GM12878 (cell line): ENCODE results near the gene HBQ1. TPM values are rescaled to one million over a fixed set of nuclear protein-coding genes. Genes with fewer than 3 reads are reported as not detected.

Experiments used
- ATAC-seq: fragments of 200-7000 bp; cut with Tn5 transposase; 3 replicates; pipeline ENCODE4 v1.9.1; 2020; ENCODE audit warnings: mild to moderate bottlenecking, moderate library complexity
- BruUV-seq: library from RNA; stranded (reverse); fragments of 400-500 nt; replicated peaks from 2 replicates; lab custom pipeline; 2021; lab: Mats Ljungman, UMichigan
- CTCF ChIA-PET: fragments of 300-600 bp; sonication (Branson Sonifier 250); formaldehyde crosslinking; extraction: SDS; loops from one replicate; lab custom pipeline; 2021; ENCODE audit warnings: inconsistent platforms; lab: Yijun Ruan, JAX
- POLR2A ChIA-PET: fragments of 350-600 bp; formaldehyde crosslinking; extraction: SDS; loops from one replicate; lab custom pipeline; 2021; ENCODE audit warnings: inconsistent platforms; lab: Charles Lee
- RAD21 ChIA-PET: fragments of 300-600 bp; sonication (Branson Sonifier 250); formaldehyde crosslinking; loops from one replicate; lab custom pipeline; 2023; ENCODE audit warnings: antibody characterized with exemption; ENCODE audit not compliant: unreplicated experiment; lab: Charles Lee
- SMC1A ChIA-PET: fragments of 300-600 bp; sonication (Branson Sonifier 250); formaldehyde crosslinking; loops from one replicate; lab custom pipeline; 2023; ENCODE audit not compliant: unreplicated experiment, uncharacterized antibody; lab: Charles Lee
- DNase-seq: peaks from one replicate; pipeline ENCODE4 v3.0.0-alpha.2; 2011; ENCODE audit warnings: low read depth, low spot score
- FAIRE-seq: peaks from 3 replicates; lab custom pipeline; 2011; peaks lifted over from hg19 to GRCh38; lab: Jason Lieb, UNC
- H2AFZ ChIP-seq: 2 replicates; pipeline ENCODE4 v1.6.0; 2011; ENCODE audit warnings: low read depth, low read length, control low read depth; ENCODE audit not compliant: control insufficient read depth
- H3K27ac ChIP-seq: 2 replicates; pipeline ENCODE4 v1.5.1; 2011; ENCODE audit warnings: control low read depth; ENCODE audit not compliant: control insufficient read depth, insufficient read depth
- H3K27me3 ChIP-seq, 2 experiments: replicated peaks in 1 of 2; 2 replicates each; pipeline versions ENCODE4 v1.6.0 to v1.6.1; 2011; ENCODE audit warnings: low read length in 1 of 2; ENCODE audit not compliant: control insufficient read depth in 2 of 2, insufficient read depth in 2 of 2
- H3K36me3 ChIP-seq, 2 experiments: 2 replicates each; pipeline ENCODE4 v1.5.1; 2011; ENCODE audit warnings: low read length in 1 of 2; ENCODE audit not compliant: control insufficient read depth in 2 of 2, insufficient read depth in 2 of 2
- H3K4me1 ChIP-seq: 2 replicates; pipeline ENCODE4 v1.6.1; 2011; ENCODE audit warnings: mild to moderate bottlenecking, low read length, moderate library complexity, mixed read lengths; ENCODE audit not compliant: control insufficient read depth, insufficient read depth
- H3K4me2 ChIP-seq: 2 replicates; pipeline ENCODE4 v1.6.0; 2011; ENCODE audit warnings: control low read depth; ENCODE audit not compliant: control insufficient read depth, insufficient read depth
- H3K4me3 ChIP-seq: fragments of 200-600 bp; sonication (generic); 2 replicates; pipeline ENCODE4 v1.5.1; 2016
- H3K79me2 ChIP-seq: 2 replicates; pipeline ENCODE4 v1.6.0; 2011; ENCODE audit warnings: low read length; ENCODE audit not compliant: control insufficient read depth, insufficient read depth
- H3K9ac ChIP-seq: 2 replicates; pipeline ENCODE4 v1.8.0; 2011; ENCODE audit warnings: low read length, control low read depth, mixed read lengths; ENCODE audit not compliant: control insufficient read depth, insufficient read depth
- H3K9me3 ChIP-seq: replicated peaks from 3 replicates; pipeline ENCODE4 v1.5.1; 2011; ENCODE audit warnings: mild to moderate bottlenecking, low read length; ENCODE audit not compliant: control insufficient read depth, insufficient read depth
- H4K20me1 ChIP-seq: 2 replicates; pipeline ENCODE4 v1.6.0; 2011; ENCODE audit not compliant: control insufficient read depth, insufficient read depth
- ATF2 ChIP-seq: IDR thresholded peaks from 2 replicates; pipeline ENCODE4 v1.6.1; 2012; ENCODE audit warnings: low read length, inconsistent platforms
- ATF7 ChIP-seq: fragments of 450-650 bp; IDR thresholded peaks from 2 replicates; pipeline ENCODE4 v1.6.1; 2016; ENCODE audit warnings: low read depth, mild to moderate bottlenecking
- CBX5 ChIP-seq: sonication (generic); IDR thresholded peaks from 2 replicates; pipeline ENCODE4 v1.6.1; 2016; ENCODE audit warnings: low read depth, moderate library complexity, mild to moderate bottlenecking, inconsistent platforms
- CHD1 ChIP-seq: IDR thresholded peaks from 2 replicates; pipeline ENCODE4 v1.6.1; 2012; ENCODE audit warnings: low read depth, low read length, improper control_type of control experiment
- E4F1 ChIP-seq: fragments of 450-650 bp; IDR thresholded peaks from 2 replicates; pipeline ENCODE4 v1.6.1; 2018; ENCODE audit warnings: borderline replicate concordance, mild to moderate bottlenecking; ENCODE audit not compliant: partially characterized antibody
- FOXK2 ChIP-seq: fragments of 450-650 bp; IDR thresholded peaks from 2 replicates; pipeline ENCODE4 v1.6.1; 2017; ENCODE audit warnings: mild to moderate bottlenecking, moderate library complexity
- IKZF1 ChIP-seq: fragments of 450-650 bp; conservative IDR thresholded peaks from 2 replicates; pipeline ENCODE4 v1.6.1; 2017; ENCODE audit warnings: antibody characterized with exemption, mild to moderate bottlenecking
- IRF5 ChIP-seq: fragments of 450-650 bp; IDR thresholded peaks from 2 replicates; pipeline ENCODE4 v1.6.1; 2017; ENCODE audit warnings: borderline replicate concordance
- KAT2A ChIP-seq: conservative IDR thresholded peaks from 2 replicates; pipeline ENCODE4 v1.6.1; 2011; ENCODE audit warnings: low read depth, low read length; ENCODE audit not compliant: control insufficient read depth
- KDM1A ChIP-seq: fragments of 200-600 bp; sonication (generic); IDR thresholded peaks from 2 replicates; pipeline ENCODE4 v1.6.1; 2016; ENCODE audit warnings: borderline replicate concordance
- LARP7 ChIP-seq: fragments of 450-650 bp; IDR thresholded peaks from 2 replicates; pipeline ENCODE4 v1.6.1; 2017; ENCODE audit warnings: mild to moderate bottlenecking
- NKRF ChIP-seq: fragments of 450-650 bp; conservative IDR thresholded peaks from 2 replicates; pipeline ENCODE4 v1.6.1; 2017; ENCODE audit warnings: mild to moderate bottlenecking, moderate library complexity
- RBBP5 ChIP-seq: fragments of 200-600 bp; sonication (generic); conservative IDR thresholded peaks from 2 replicates; pipeline ENCODE4 v1.6.1; 2016
- RFX5 ChIP-seq: IDR thresholded peaks from 2 replicates; pipeline ENCODE4 v1.6.1; 2011; ENCODE audit warnings: low read depth, low read length, improper control_type of control experiment
- ZNF274 ChIP-seq: IDR thresholded peaks from one replicate; pipeline ENCODE4 v1.8.0; 2011; ENCODE audit not compliant: insufficient read length, insufficient read depth
- ZNF384 ChIP-seq: IDR thresholded peaks from 2 replicates; pipeline ENCODE4 v1.6.1; 2012; ENCODE audit warnings: low read depth, mild to moderate bottlenecking, low read length, improper control_type of control experiment, borderline replicate concordance
- WGBS: methylation state at CpG from one replicate; pipeline ENCODE4 v1.1.6; 2016; ENCODE audit warnings: low lambda C conversion rate; ENCODE audit not compliant: insufficient replicate concordance, insufficient coverage; ENCODE audit errors: missing lambda C conversion rate; 5-methylcytosine and 5-hydroxymethylcytosine counted together
- in situ Hi-C: fragments of 300-500 bp; cut with MboI; formaldehyde crosslinking; loops from 9 replicates; pipeline ENCODE4 v1.14.3; 2018; ENCODE audit warnings: mixed read lengths
- intact Hi-C: fragments of 100-400 bp; cut with micrococcal nuclease; formaldehyde crosslinking; loops from one replicate; pipeline ENCODE4 v1.14.2; 2022; ENCODE audit not compliant: unreplicated experiment
- polyA plus RNA-seq, 11 experiments: library from polyadenylated mRNA; depleted of rRNA in 4 of 11; unstranded in 6 of 11; stranded (reverse) in 5 of 11; fragments of >200 nt; fragmentation: Nextera tagmentation in 4 of 11; fragmentation: Illumina TruSeq in 1 of 11; extraction: Ambion mirVana in 4 of 11; extraction: Trizol in 1 of 11; gene quantifications; 1 replicate in 1 of 11; 2 replicates in 10 of 11; pipeline versions ENCODE4 v1.2.1 to v1.2.3, GENCODE V29; 2011 to 2016; ENCODE audit warnings: inconsistent platforms in 2 of 11, missing spikeins in 2 of 11, low read depth in 1 of 11
- total RNA-seq, 4 experiments: library from RNA; depleted of rRNA in 3 of 4; stranded (reverse); fragments of >200 nt in 3 of 4; fragmentation: Illumina TruSeq in 1 of 4; extraction: Trizol in 1 of 4; gene quantifications; 2 replicates each; pipeline versions ENCODE4 v1.2.1 to v1.2.3, GENCODE V29; 2013 to 2021

HBQ1 gene
- total and polyA plus RNA-seq, 10 of the 15 experiments (the other 5 are each of a cell fraction or from before 2014, with no cell fraction given), result not detected

- TF ChIP-seq E4F1 (no peak), RBBP5 (no peak), CHD1 (no peak), FOXK2 (no peak)
Measured at GRCh38 chr16:193441-193840, 13.2 kb downstream of the HBQ1 start (continued).

GRCh38 chr16:194516-194915, 14.3 kb downstream of the HBQ1 start:
- H3K9me3 ChIP-seq, result no peaks in the 10 kb centered on the region
- H2AFZ ChIP-seq, result no peak overlapping the region
- BruUV-seq, result no TSS peak
- H3K4me1 ChIP-seq, result no peaks in the 10 kb centered on the region
- DNase-seq (no peak), FAIRE-seq (no peak), ATAC-seq (no peak)
- ChIA-PET POLR2A (interaction anchor here (1.0 kb wide), 1 partner anchor 7 kb away, joined by 3 read pairs; no protein-coding TSS in a partner anchor), RAD21 (no interaction called here), SMC1A (no interaction called here), CTCF (no interaction called here)
- H4K20me1 ChIP-seq, result no peaks in the 10 kb centered on the region
- H3K79me2 ChIP-seq, result no peaks in the 10 kb centered on the region
- H3K4me3 ChIP-seq, result no peak overlapping the region
- in situ Hi-C loops, result no loop called here
- intact Hi-C loops, result no loop called here
- no peaks in the 10 kb centered on the region for H3K27me3 ChIP-seq
- H3K27ac ChIP-seq, result no peak overlapping the region
- peaks cover 16 to 23% of the 10 kb centered on the region in 2 experiments for H3K36me3 ChIP-seq
- no peak overlapping the region for H3K9ac ChIP-seq
- WGBS, result 96% methylated on average over 6 of the region's 6 CpGs
- H3K4me2 ChIP-seq, result no peak overlapping the region
- TF ChIP-seq CBX5, result no peak
- TF ChIP-seq RFX5, result no peak
- TF ChIP-seq CHD1, result no peak
- TF ChIP-seq NKRF, result no peak
- TF ChIP-seq ZNF384, result no peak
- TF ChIP-seq IRF5, result no peak
- TF ChIP-seq IKZF1, result no peak
- no peak for TF ChIP-seq ZNF274
- no peak for TF ChIP-seq ATF2
- no peak for TF ChIP-seq KDM1A
- no peak for TF ChIP-seq KAT2A
- no peak for TF ChIP-seq ATF7
- no peak for TF ChIP-seq LARP7
